Loucy (cell line): Measurements from ENCODE around the gene CSTF2T.

ENCODE experiments used
- H2AFZ ChIP-seq: fragments of 200-600 bp; sonication (generic); 2 replicates; pipeline ENCODE4 v1.6.0; 2016; ENCODE audit warnings: antibody characterized with exemption, mild to moderate bottlenecking, low read length, moderate library complexity
- H3F3A ChIP-seq: fragments of 200-600 bp; 2 replicates; pipeline ENCODE4 v1.6.0; 2016; ENCODE audit warnings: antibody characterized with exemption, low read depth, mild to moderate bottlenecking
- H3K27me3 ChIP-seq: fragments of 200-600 bp; sonication (generic); 2 replicates; pipeline ENCODE4 v1.6.1; 2014; ENCODE audit warnings: low read length, mild to moderate bottlenecking; ENCODE audit not compliant: insufficient read depth, poor library complexity, severe bottlenecking
- H3K36me3 ChIP-seq: fragments of 200-600 bp; sonication (generic); 2 replicates; pipeline ENCODE4 v1.6.1; 2016; ENCODE audit warnings: low read length; ENCODE audit not compliant: insufficient read depth
- H3K4me1 ChIP-seq: fragments of 200-600 bp; sonication (generic); 2 replicates; pipeline ENCODE4 v1.5.1; 2014; ENCODE audit warnings: low read length, mild to moderate bottlenecking; ENCODE audit not compliant: insufficient read depth, poor library complexity, severe bottlenecking
- H3K4me2 ChIP-seq: fragments of 200-600 bp; sonication (generic); 2 replicates; pipeline ENCODE4 v1.6.0; 2014; ENCODE audit warnings: antibody characterized with exemption, low read length, low read depth, mild to moderate bottlenecking; ENCODE audit not compliant: poor library complexity, severe bottlenecking
- H3K4me3 ChIP-seq: fragments of 200-600 bp; sonication (generic); 2 replicates; pipeline ENCODE4 v1.5.1; 2014; ENCODE audit warnings: low read length, mild to moderate bottlenecking, mixed read lengths; ENCODE audit not compliant: poor library complexity, severe bottlenecking
- H3K79me2 ChIP-seq: fragments of 200-600 bp; sonication (generic); 2 replicates; pipeline ENCODE4 v1.6.1; 2014; ENCODE audit warnings: low read length; ENCODE audit not compliant: insufficient read depth
- H3K9ac ChIP-seq: fragments of 200-600 bp; sonication (generic); 2 replicates; pipeline ENCODE4 v1.6.0; 2014; ENCODE audit warnings: mild to moderate bottlenecking, low read depth, low read length, moderate library complexity; ENCODE audit not compliant: poor library complexity, severe bottlenecking
- H3K9me2 ChIP-seq: fragments of 200-600 bp; sonication (generic); replicated peaks from 2 replicates; pipeline ENCODE4 v1.6.1; 2016; ENCODE audit warnings: low read depth, low read length, mixed read lengths
- H3K9me3 ChIP-seq: fragments of 200-600 bp; sonication (generic); 2 replicates; pipeline ENCODE4 v1.6.1; 2014; ENCODE audit warnings: mild to moderate bottlenecking, antibody characterized with exemption, low read length, low read depth; ENCODE audit not compliant: insufficient read depth
- H4K20me1 ChIP-seq: fragments of 200-600 bp; sonication (generic); 2 replicates; pipeline ENCODE4 v1.6.0; 2014; ENCODE audit warnings: antibody characterized with exemption, low read length, mild to moderate bottlenecking; ENCODE audit not compliant: insufficient read depth, poor library complexity, severe bottlenecking
- CTCF ChIP-seq: fragments of 200-600 bp; sonication (generic); conservative IDR thresholded peaks from 2 replicates; pipeline ENCODE4 v1.5.1; 2014; ENCODE audit warnings: mild to moderate bottlenecking, antibody characterized with exemption, low read length
- EZH2phosphoT487 ChIP-seq: fragments of 200-600 bp; IDR thresholded peaks from 2 replicates; pipeline ENCODE4 v1.6.1; 2018; ENCODE audit warnings: antibody characterized with exemption, mild to moderate bottlenecking, moderate library complexity, borderline replicate concordance

Gene CSTF2T

DNA sequence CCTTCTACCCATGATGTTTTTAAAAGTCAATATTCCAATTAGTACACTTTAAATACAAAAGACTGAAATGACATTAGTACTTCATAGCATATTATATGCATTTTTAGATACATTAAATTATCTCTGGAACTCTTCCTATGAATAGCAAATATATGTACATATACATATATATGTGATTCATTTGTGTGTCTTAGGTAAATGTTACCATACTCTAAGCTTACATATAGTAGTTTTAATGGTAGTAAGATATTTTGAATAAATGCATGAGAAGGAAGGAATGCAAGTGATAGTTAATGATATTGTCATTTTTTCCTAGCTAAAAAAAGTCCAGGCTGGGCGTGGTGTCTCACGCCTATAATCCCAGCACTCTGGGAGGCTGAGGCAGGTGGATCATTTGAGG lies 46.0 kb upstream of the CSTF2T start:
- Histone ChIP-seq H3K9me3 (no peaks in the 10 kb centered on the region), H3K4me1 (no peaks in the 10 kb centered on the region), H3K9me2 (no peaks in the 10 kb centered on the region), H3K4me2 (no peak overlapping the region), H3K9ac (no peak overlapping the region), H3K36me3 (no peaks in the 10 kb centered on the region), H3F3A (no peaks in the 10 kb centered on the region), H4K20me1 (no peaks in the 10 kb centered on the region), H2AFZ (no peak overlapping the region), H3K27me3 (no peaks in the 10 kb centered on the region), H3K4me3 (no peak overlapping the region), H3K79me2 (no peaks in the 10 kb centered on the region)
- TF ChIP-seq CTCF = no peak
- no peak for TF ChIP-seq EZH2phosphoT487

GRCh38 chr10:51744235-51745000 lies 45.0 kb upstream of the CSTF2T start:
- Histone ChIP-seq H2AFZ (no peak overlapping the region), H3F3A (no peaks in the 10 kb centered on the region), H3K4me3 (no peak overlapping the region)

GRCh38 chr10:51743146-51743545 lies 43.8 kb upstream of the CSTF2T start:
- H3K9me3 ChIP-seq = no peaks in the 10 kb centered on the region
- H3K4me2 ChIP-seq = no peak overlapping the region
- H2AFZ ChIP-seq = no peak overlapping the region
- TF ChIP-seq EZH2phosphoT487 (no peak), CTCF (no peak)
- no peaks in the 10 kb centered on the region for H3K27me3 ChIP-seq
- H4K20me1 ChIP-seq = no peaks in the 10 kb centered on the region
- H3K79me2 ChIP-seq = no peaks in the 10 kb centered on the region
- no peak overlapping the region for H3K4me3 ChIP-seq
- no peaks in the 10 kb centered on the region for H3K9me2 ChIP-seq
- no peaks in the 10 kb centered on the region for H3F3A ChIP-seq
- H3K9ac ChIP-seq = no peak overlapping the region
- no peaks in the 10 kb centered on the region for H3K36me3 ChIP-seq
- H3K4me1 ChIP-seq = no peaks in the 10 kb centered on the region

More at GRCh38 chr10:51744235-51745000, 45.0 kb upstream of the CSTF2T start:
- Histone ChIP-seq H3K9ac (no peak overlapping the region), H3K27me3 (no peaks in the 10 kb centered on the region), H3K4me1 (no peaks in the 10 kb centered on the region), H3K79me2 (no peaks in the 10 kb centered on the region), H3K36me3 (no peaks in the 10 kb centered on the region), H4K20me1 (no peaks in the 10 kb centered on the region), H3K4me2 (no peak overlapping the region), H3K9me2 (no peaks in the 10 kb centered on the region), H3K9me3 (no peaks in the 10 kb centered on the region)
- TF ChIP-seq CTCF = no peak
- TF ChIP-seq EZH2phosphoT487 = no peak
